ENCODE results near the gene DCAF15.

DNA sequence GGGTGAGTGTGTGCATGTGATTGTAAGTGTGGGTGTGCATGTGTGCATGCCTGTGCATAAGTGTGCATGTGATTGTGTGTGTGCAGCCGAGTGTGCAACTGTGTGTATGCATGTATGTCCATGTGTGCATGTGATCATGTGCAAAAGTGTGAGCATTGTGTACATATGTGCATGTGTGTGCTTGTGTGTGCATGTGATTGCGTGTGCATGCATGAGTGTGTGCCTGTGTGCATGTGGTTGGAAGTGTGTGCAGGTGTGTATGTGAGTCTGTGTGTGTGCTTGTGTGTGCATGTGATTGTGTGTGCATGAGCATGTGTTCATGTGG lies 17.6 kb upstream of the DCAF15 start:
- no peak for TF ChIP-seq CTCF (IDR thresholded peaks at IDR 0.05)
- no peak for TF ChIP-seq REST (IDR thresholded peaks at IDR 0.05; ENCODE audit: low read depth, low read length)

Measured in SK-N-SH (cell line).